H1 (cell line): ENCODE measurements around the gene C20orf96. TPM values are rescaled to one million over a fixed set of nuclear protein-coding genes. Genes with fewer than 3 reads are reported as not detected.

Experiments
- CTCF ChIA-PET: fragments of 300-600 bp; sonication (Branson Sonifier 250); formaldehyde crosslinking; loops from one replicate; lab custom pipeline; 2021; ENCODE audit not compliant: partially characterized antibody; lab: Charles Lee
- POLR2A ChIA-PET: fragments of 300-600 bp; sonication (Branson Sonifier 250); formaldehyde crosslinking; loops from one replicate; lab custom pipeline; 2021; ENCODE audit warnings: inconsistent platforms; ENCODE audit not compliant: partially characterized antibody; lab: Charles Lee
- DNase-seq, 2 experiments: peaks; one replicate each; pipeline versions ENCODE4 v3.0.0 to v3.0.0-alpha.2; 2010 to 2022; ENCODE audit warnings: low spot score in 2 of 2, low read depth in 1 of 2, mixed read lengths in 1 of 2
- FAIRE-seq: peaks from 2 replicates; lab custom pipeline; 2011; peaks lifted over from hg19 to GRCh38; lab: Jason Lieb, UNC
- H2AFZ ChIP-seq: 2 replicates; pipeline ENCODE4 v1.8.1; 2012; ENCODE audit warnings: low read length, inconsistent platforms
- H2AK5ac ChIP-seq: 2 replicates; pipeline ENCODE4 v1.6.1; 2013; ENCODE audit warnings: low read depth, low read length
- H2BK120ac ChIP-seq: replicated peaks from 2 replicates; pipeline ENCODE3; 2013; ENCODE audit warnings: low read depth, low read length, inconsistent platforms
- H2BK12ac ChIP-seq: 2 replicates; pipeline ENCODE4 v1.6.1; 2013; ENCODE audit warnings: low read depth, low read length
- H2BK15ac ChIP-seq: 2 replicates; pipeline ENCODE4 v1.6.1; 2013; ENCODE audit warnings: low read length
- H2BK20ac ChIP-seq: 2 replicates; pipeline ENCODE4 v1.6.1; 2013; ENCODE audit warnings: low read length
- H2BK5ac ChIP-seq: 2 replicates; pipeline ENCODE4 v1.6.1; 2013; ENCODE audit warnings: low read depth, low read length
- H3K14ac ChIP-seq: 2 replicates; pipeline ENCODE4 v1.6.1; 2013; ENCODE audit warnings: inconsistent platforms; ENCODE audit not compliant: insufficient read length
- H3K18ac ChIP-seq: 2 replicates; pipeline ENCODE4 v1.6.1; 2013; ENCODE audit warnings: low read length; ENCODE audit errors: extremely low read depth
- H3K23ac ChIP-seq: 2 replicates; pipeline ENCODE4 v1.6.1; 2013; ENCODE audit warnings: inconsistent platforms; ENCODE audit not compliant: insufficient read length
- H3K23me2 ChIP-seq: 2 replicates; pipeline ENCODE4 v1.6.1; 2013; ENCODE audit warnings: low read depth, low read length
- H3K27ac ChIP-seq: 2 replicates; pipeline ENCODE4 v1.6.1; 2011; ENCODE audit warnings: low read depth, low read length, inconsistent platforms
- H3K27me3 ChIP-seq, 4 experiments: replicated peaks in 1 of 4; 1 replicate in 1 of 4; 2 replicates in 3 of 4; pipeline versions ENCODE4 v1.6.1 to v1.8.1; 2011 to 2013; ENCODE audit warnings: low read length in 3 of 4, mild to moderate bottlenecking in 3 of 4, inconsistent platforms in 2 of 4, mixed read lengths in 2 of 4, moderate library complexity in 1 of 4; ENCODE audit not compliant: control insufficient read depth in 3 of 4, insufficient read depth in 3 of 4; ENCODE audit errors: extremely low read depth in 1 of 4
- H3K36me3 ChIP-seq, 4 experiments: 2 replicates each; pipeline versions ENCODE4 v1.6.1 to v1.8.1; 2011 to 2013; ENCODE audit warnings: mild to moderate bottlenecking in 4 of 4, low read length in 3 of 4, moderate library complexity in 2 of 4, control low read depth in 1 of 4, inconsistent platforms in 1 of 4; ENCODE audit not compliant: insufficient read depth in 4 of 4, control insufficient read depth in 2 of 4
- H3K4ac ChIP-seq: replicated peaks from 2 replicates; pipeline ENCODE3; 2013; ENCODE audit warnings: low read length, low read depth, mixed read lengths, inconsistent platforms; ENCODE audit not compliant: insufficient read length
- H3K4me1 ChIP-seq, 4 experiments: replicated peaks in 1 of 4; 1 replicate in 1 of 4; 2 replicates in 3 of 4; pipeline versions ENCODE4 v1.6.1 to v1.8.1; 2011 to 2013; ENCODE audit warnings: low read length in 3 of 4, inconsistent platforms in 2 of 4, mixed read lengths in 1 of 4; ENCODE audit not compliant: insufficient read depth in 4 of 4, control insufficient read depth in 3 of 4
- H3K4me2 ChIP-seq, 2 experiments: 2 replicates each; pipeline versions ENCODE4 v1.6.1 to v1.8.1; 2011 to 2013; ENCODE audit warnings: low read depth in 2 of 2, low read length in 2 of 2, control low read depth in 1 of 2, inconsistent platforms in 1 of 2, mild to moderate bottlenecking in 1 of 2; ENCODE audit not compliant: insufficient read depth in 1 of 2
- H3K4me3 ChIP-seq, 4 experiments: fragments of 200-600, 300-600 bp in 1 of 4; sonication (generic), shearing (Covaris generic), sonication (Bioruptor Twin) in 1 of 4; 2 replicates each; pipeline versions ENCODE4 v1.5.1 to v1.8.1; 2011 to 2016; ENCODE audit warnings: low read length in 4 of 4, low read depth in 3 of 4, control low read depth in 2 of 4, inconsistent platforms in 2 of 4, mild to moderate bottlenecking in 2 of 4, mixed read lengths in 1 of 4, moderate library complexity in 1 of 4; ENCODE audit not compliant: insufficient read depth in 2 of 4; ENCODE audit errors: extremely low read depth in 1 of 4
- H3K56ac ChIP-seq: replicated peaks from 2 replicates; pipeline ENCODE3; 2013; ENCODE audit warnings: low read depth, mild to moderate bottlenecking, mixed read lengths, low read length, inconsistent platforms; ENCODE audit not compliant: insufficient read length
- H3K79me1 ChIP-seq: 2 replicates; pipeline ENCODE4 v1.6.1; 2013; ENCODE audit warnings: low read depth, low read length, control low read depth
- H3K79me2 ChIP-seq, 2 experiments: 2 replicates each; pipeline versions ENCODE4 v1.6.1 to v1.8.1; 2012 to 2013; ENCODE audit warnings: low read length in 2 of 2, mild to moderate bottlenecking in 2 of 2, inconsistent platforms in 1 of 2; ENCODE audit not compliant: insufficient read depth in 2 of 2, control insufficient read depth in 1 of 2
- H3K9ac ChIP-seq, 4 experiments: replicated peaks in 1 of 4; 1 replicate in 1 of 4; 2 replicates in 3 of 4; pipeline versions ENCODE4 v1.6.1 to v1.8.1; 2011 to 2013; ENCODE audit warnings: low read depth in 3 of 4, low read length in 3 of 4, control low read depth in 2 of 4, mild to moderate bottlenecking in 2 of 4, moderate library complexity in 2 of 4, inconsistent platforms in 1 of 4; ENCODE audit errors: extremely low read depth in 1 of 4
- H3K9me3 ChIP-seq, 2 experiments: 2 replicates each; pipeline versions ENCODE4 v1.6.1 to v1.8.1; 2012 to 2013; ENCODE audit warnings: mild to moderate bottlenecking in 2 of 2, moderate library complexity in 2 of 2, control low read depth in 1 of 2, inconsistent platforms in 1 of 2, low read depth in 1 of 2, low read length in 1 of 2, mixed read lengths in 1 of 2; ENCODE audit not compliant: insufficient read depth in 2 of 2
- H4K20me1 ChIP-seq, 2 experiments: replicated peaks in 1 of 2; 2 replicates each; pipeline versions ENCODE3 to v1.8.1; 2011 to 2013; ENCODE audit warnings: inconsistent platforms in 2 of 2, low read length in 2 of 2, mild to moderate bottlenecking in 1 of 2; ENCODE audit not compliant: insufficient read depth in 2 of 2, control insufficient read depth in 1 of 2
- H4K5ac ChIP-seq: 2 replicates; pipeline ENCODE4 v1.6.1; 2013; ENCODE audit warnings: low read length, low read depth, mixed read lengths, inconsistent platforms; ENCODE audit not compliant: insufficient read length
- H4K8ac ChIP-seq: 2 replicates; pipeline ENCODE4 v1.8.0; 2013; ENCODE audit warnings: mild to moderate bottlenecking, moderate library complexity, low read length, inconsistent platforms; ENCODE audit not compliant: insufficient read depth; ENCODE audit errors: extremely low read depth
- H4K91ac ChIP-seq: replicated peaks from 2 replicates; pipeline ENCODE3; 2013; ENCODE audit warnings: low read length, mixed read lengths, inconsistent platforms; ENCODE audit not compliant: insufficient read length
- ASH2L ChIP-seq: fragments of 200-600, 300-600 bp; sonication (generic); IDR thresholded peaks from one replicate; pipeline ENCODE4 v1.7.1; 2017; ENCODE audit warnings: low read length
- CBX5 ChIP-seq: fragments of 300-800, 300-1000 bp; sonication (generic); IDR thresholded peaks from 2 replicates; pipeline ENCODE4 v1.7.1; 2016; ENCODE audit warnings: antibody characterized with exemption, low read length, low read depth
- CREB1 ChIP-seq: IDR thresholded peaks from 2 replicates; pipeline ENCODE4 v1.6.1; 2012; ENCODE audit warnings: inconsistent platforms
- CTBP2 ChIP-seq: IDR thresholded peaks from 2 replicates; pipeline ENCODE4 v1.7.0; 2011; ENCODE audit warnings: borderline replicate concordance, mild to moderate bottlenecking, moderate library complexity, mixed read lengths, low read length; ENCODE audit not compliant: insufficient read depth, insufficient read length
- EZH2 ChIP-seq: fragments of 200-600 bp; sonication (generic); IDR thresholded peaks from 2 replicates; pipeline ENCODE4 v1.7.1; 2012; ENCODE audit warnings: low read depth, mild to moderate bottlenecking, moderate library complexity, low read length, inconsistent platforms; ENCODE audit not compliant: severe bottlenecking
- GTF2F1 ChIP-seq: IDR thresholded peaks from 2 replicates; pipeline ENCODE4 v1.6.1; 2012; ENCODE audit warnings: low read depth, low read length, improper control_type of control experiment, borderline replicate concordance
- PHF8 ChIP-seq: fragments of 200-600 bp; sonication (generic); conservative IDR thresholded peaks from 2 replicates; pipeline ENCODE4 v1.7.1; 2012; ENCODE audit warnings: low read depth, mild to moderate bottlenecking, inconsistent platforms, low read length, moderate library complexity
- RFX5 ChIP-seq: IDR thresholded peaks from 2 replicates; pipeline ENCODE4 v1.6.1; 2011; ENCODE audit warnings: low read depth, low read length, improper control_type of control experiment, borderline replicate concordance
- TEAD4 ChIP-seq: IDR thresholded peaks from 2 replicates; pipeline ENCODE4 v1.6.1; 2012; ENCODE audit warnings: low read depth, low read length, inconsistent platforms, mixed read lengths
- YY1 ChIP-seq: IDR thresholded peaks from 2 replicates; pipeline ENCODE4 v1.6.1; 2011; ENCODE audit warnings: low read depth, mild to moderate bottlenecking, low read length
- ZNF274 ChIP-seq: IDR thresholded peaks from 2 replicates; pipeline ENCODE4 v1.7.0; 2012; ENCODE audit warnings: low read length, borderline replicate concordance; ENCODE audit errors: extremely low read depth
- WGBS, 2 experiments: shearing (Covaris generic) in 1 of 2; methylation state at CpG; one replicate each; pipeline versions ENCODE4 v1.1.6 to v1.1.7; 2013 to 2015; ENCODE audit warnings: low lambda C conversion rate in 2 of 2, mixed read lengths in 2 of 2, inconsistent platforms in 1 of 2, low coverage in 1 of 2, missing lambda C conversion rate in 1 of 2; ENCODE audit not compliant: insufficient replicate concordance in 2 of 2, insufficient coverage in 1 of 2, insufficient read length in 1 of 2; ENCODE audit errors: extremely low coverage in 1 of 2, missing lambda C conversion rate in 1 of 2; 5-methylcytosine and 5-hydroxymethylcytosine counted together
- polyA plus RNA-seq, 7 experiments: library from polyadenylated mRNA; depleted of rRNA in 3 of 7; stranded (reverse) in 5 of 7; unstranded in 2 of 7; fragments of >200 nt in 5 of 7; fragments of 200-250 nt in 2 of 7; gene quantifications; 1 replicate in 5 of 7; 2 replicates in 1 of 7; 4 replicates in 1 of 7; pipeline versions ENCODE4 v1.2.1 to v1.2.3, GENCODE V29; 2011 to 2013; ENCODE audit warnings: missing spikeins in 2 of 7, mixed read lengths in 2 of 7
- total RNA-seq: library from RNA; stranded (reverse); fragmentation: NEBNext Ultra II Directional; extraction: Animal tissue kit (Norgen Biotek cat#: 25700); gene quantifications from 2 replicates; pipeline ENCODE4 v1.2.1, GENCODE V29; 2021

The C20orf96 gene
- total and polyA plus RNA-seq, 2 of the 8 experiments (the other 6 are each of a cell fraction or from before 2014, with no cell fraction given), result 19.2 to 21.0 TPM

DNA sequence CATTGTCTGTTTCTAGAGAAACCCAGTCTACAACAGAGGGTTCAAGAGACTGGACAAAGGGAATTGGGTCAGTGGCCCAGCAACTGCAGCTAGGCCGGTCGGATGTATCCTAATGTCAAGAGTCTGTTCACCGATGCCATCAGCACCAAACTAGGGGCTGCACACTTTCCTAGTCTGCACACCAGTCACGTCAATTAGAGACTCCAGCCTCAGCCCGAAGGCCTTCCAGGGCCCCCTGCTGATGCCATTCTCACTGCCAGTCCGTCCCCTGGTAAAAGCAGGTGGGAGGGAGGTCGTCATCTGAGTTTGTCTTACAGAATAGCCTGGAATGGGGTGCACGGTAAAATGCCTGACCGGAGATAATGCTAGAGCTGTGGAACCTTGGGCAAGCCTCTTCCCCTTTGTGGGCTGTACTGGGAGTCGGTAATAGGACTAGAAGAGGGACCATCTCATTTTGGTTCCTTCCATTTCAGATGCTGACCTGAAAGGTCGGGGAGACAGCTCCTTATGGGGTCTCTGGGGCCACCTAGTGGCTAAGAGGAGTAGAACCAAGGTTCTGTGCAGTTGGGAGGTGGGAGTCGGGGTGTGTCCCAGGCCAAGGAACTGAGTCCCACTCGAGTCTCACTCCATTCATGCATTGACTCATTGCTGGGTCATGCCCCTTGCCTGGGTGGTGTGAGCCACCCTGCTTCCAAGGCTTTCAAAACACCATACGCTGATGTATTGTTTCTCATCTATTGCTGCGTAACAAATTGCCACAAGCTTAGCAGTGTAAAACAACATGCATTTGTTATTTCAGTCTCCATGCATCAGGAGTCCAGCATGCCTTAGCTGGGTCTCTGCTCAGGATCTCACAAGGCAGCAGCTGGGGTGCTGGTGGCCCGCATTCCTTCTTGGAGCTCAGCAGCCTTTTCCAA is 39.9 kb upstream of the C20orf96 start:
- no peak overlapping the region for H4K8ac ChIP-seq
- no peak overlapping the region for H3K14ac ChIP-seq
- no peak overlapping the region for H2BK20ac ChIP-seq
- no peak overlapping the region for H4K91ac ChIP-seq
- peak overlapping the region; percentile 28 to 94; a peak in 3 of 4 replicates for H3K4me2 ChIP-seq
- H4K20me1 ChIP-seq, result peaks cover 19 to 30% of the 10 kb centered on the region in 2 experiments
- no peak overlapping the region for H3K9ac ChIP-seq
- peaks cover 7 to 31% of the 10 kb centered on the region in 2 experiments for H3K79me2 ChIP-seq
- no peak overlapping the region for H3K4ac ChIP-seq
- H2AK5ac ChIP-seq, result no peak overlapping the region
- peaks cover 12% of the 10 kb centered on the region for H3K79me1 ChIP-seq
- WGBS, 2 experiments, result 53% methylated on average over 16 of the region's 16 CpGs; no CpG with 5 or more reads in 1 of the 2 experiments
- H3K23ac ChIP-seq, result no peak overlapping the region
- H3K56ac ChIP-seq, result no peak overlapping the region
- H3K4me3 ChIP-seq, result peak overlapping the region in 1 of 4 experiments; percentile 14; a peak in 1 of 8 replicates
- peaks cover 0 to 3% (median 0%) of the 10 kb centered on the region in 4 experiments; a peak in 1 of 8 replicates for H3K36me3 ChIP-seq
- H4K5ac ChIP-seq, result no peak overlapping the region
- H3K18ac ChIP-seq, result no peak overlapping the region
- DNase-seq, result peak in 1 of 2 experiments; percentile 66
- ChIA-PET CTCF (interaction anchor here (0.6 to 5.9 kb wide), 35 partner anchors 8 to 406 kb away, joined by 3 to 54 read pairs (median 4); partner anchors contain the start of gene NRSN2), POLR2A (interaction anchor here (0.9 to 5.0 kb wide), 19 partner anchors 9 to 76 kb away, joined by 3 to 85 read pairs (median 4); partner anchors contain the start of genes NRSN2, TRIB3 and ZCCHC3)
- H2BK12ac ChIP-seq, result no peak overlapping the region
- no peak overlapping the region for H2BK15ac ChIP-seq
- peaks cover 0 to 4% (median 0%) of the 10 kb centered on the region in 4 experiments; a peak in 1 of 7 replicates for H3K27me3 ChIP-seq
- no peak overlapping the region for H2BK5ac ChIP-seq
- peaks cover 11 to 26% (median 16%) of the 10 kb centered on the region in 4 experiments for H3K4me1 ChIP-seq
- FAIRE-seq, result peak; percentile 88
- no peak overlapping the region for H3K27ac ChIP-seq
- no peak overlapping the region for H2AFZ ChIP-seq
- H3K9me3 ChIP-seq, result no peaks in the 10 kb centered on the region
- no peak overlapping the region for H2BK120ac ChIP-seq
- H3K23me2 ChIP-seq, result peaks cover 3% of the 10 kb centered on the region; the same call in 1 of the 2 replicates
- TF ChIP-seq CTBP2, result no peak
- no peak for TF ChIP-seq TEAD4
- TF ChIP-seq EZH2, result no peak
- no peak for TF ChIP-seq CBX5
- 0 out of 2 replicates have a peak, but pooled peaks have one; percentile 41 for TF ChIP-seq YY1
- TF ChIP-seq CREB1, result no peak
- TF ChIP-seq PHF8, result no peak
- TF ChIP-seq ZNF274, result no peak
- no peak for TF ChIP-seq RFX5
- no peak for TF ChIP-seq GTF2F1
- no peak for TF ChIP-seq ASH2L
